ENCODE measurements around the gene TTC16.
A peak's percentile ranks its signal among the peaks of the same experiment; 100 is the strongest.

TTC16 gene

GRCh38 chr9:127715470-127716337, at the start of gene TTC16, which contains the start of gene PTRH1:
Gene TTC16, plus strand, starts transcription at chr9:127716079. Its CDS starts 67 bp downstream, at chr9:127716146.
Gene PTRH1, minus strand, starts transcription at chr9:127715663. Its CDS starts 24 bp downstream, at chr9:127715639.
- peak; percentile 93 for DNase-seq (ENCODE audit: low spot score)

GRCh38 chr9:127667127-127667844, 48.6 kb upstream of the TTC16 start:
- no peak for DNase-seq (ENCODE audit: low spot score)

GRCh38 chr9:127667906-127668305, 48.0 kb upstream of the TTC16 start:
- no peak for DNase-seq (ENCODE audit: low spot score)

- DNase-seq (ENCODE audit: low spot score) = no peak
Measured at GRCh38 chr9:127673234-127673633, 42.6 kb upstream of the TTC16 start.

GRCh38 chr9:127676638-127677037, 39.2 kb upstream of the TTC16 start:
- no peak for DNase-seq (ENCODE audit: low spot score)

- no peak for DNase-seq (ENCODE audit: low spot score)
Measured at GRCh38 chr9:127679506-127679905, 36.4 kb upstream of the TTC16 start.

- no peak for DNase-seq (ENCODE audit: low spot score)
Measured at GRCh38 chr9:127680226-127680625, 35.7 kb upstream of the TTC16 start.

- DNase-seq (ENCODE audit: low spot score) = no peak
Measured at GRCh38 chr9:127680846-127681245, 35.0 kb upstream of the TTC16 start.

- no peak for DNase-seq (ENCODE audit: low spot score)
Measured at GRCh38 chr9:127682351-127683136, 33.3 kb upstream of the TTC16 start.

GRCh38 chr9:127683723-127684122, 32.2 kb upstream of the TTC16 start:
- DNase-seq (ENCODE audit: low spot score) = no peak

GRCh38 chr9:127684576-127684975, 31.3 kb upstream of the TTC16 start:
- DNase-seq (ENCODE audit: low spot score) = no peak

- no peak for DNase-seq (ENCODE audit: low spot score)
Measured at GRCh38 chr9:127686461-127687393, 29.2 kb upstream of the TTC16 start.

- no peak for DNase-seq (ENCODE audit: low spot score)
Measured at GRCh38 chr9:127689329-127690000, 26.4 kb upstream of the TTC16 start.

GRCh38 chr9:127690735-127691134, 25.1 kb upstream of the TTC16 start:
- DNase-seq (ENCODE audit: low spot score) = no peak

GRCh38 chr9:127692071-127692470, 23.8 kb upstream of the TTC16 start:
- no peak for DNase-seq (ENCODE audit: low spot score)

- no peak for DNase-seq (ENCODE audit: low spot score)
Measured at GRCh38 chr9:127693143-127693542, 22.7 kb upstream of the TTC16 start.

- no peak for DNase-seq (ENCODE audit: low spot score)
Measured at GRCh38 chr9:127693697-127694096, 22.2 kb upstream of the TTC16 start.

GRCh38 chr9:127694890-127695720, 20.8 kb upstream of the TTC16 start:
- DNase-seq (ENCODE audit: low spot score) = no peak

- no peak for DNase-seq (ENCODE audit: low spot score)
Measured at GRCh38 chr9:127697575-127697974, 18.3 kb upstream of the TTC16 start.

- DNase-seq (ENCODE audit: low spot score) = no peak
Measured at GRCh38 chr9:127698386-127698785, 17.5 kb upstream of the TTC16 start.
